ENCODE results near the gene CALML6. TPM values are rescaled to one million over a fixed set of nuclear protein-coding genes. Genes with fewer than 3 reads are reported as not detected.
A peak's percentile ranks its signal among the peaks of the same experiment; 100 is the strongest.

Gene CALML6
- total RNA-seq, 1 experiment from 2014 or later = 1.5 TPM

- no peak overlapping the region for H3K4me3 ChIP-seq (ENCODE audit: low read depth in 2 of 2, low read length in 2 of 2)
- ATAC-seq = peak; percentile 36; the same call in 1 of the 2 replicates
- no peaks in the 10 kb centered on the region for H3K9me3 ChIP-seq (ENCODE audit: control insufficient read depth, insufficient read depth, low read depth, low read length)
- BruUV-seq (replicated peaks) = no TSS peak
- DNase-seq (ENCODE audit: low read depth, low spot score) = no peak
- H3K4me1 ChIP-seq (ENCODE audit: control insufficient read depth, insufficient read depth, low read length) = no peaks in the 10 kb centered on the region
- ChIA-PET POLR2A (interaction anchor here (0.6 kb wide), 1 partner anchor 98 kb away, joined by 9 read pairs; no protein-coding TSS in a partner anchor), CTCF (interaction anchor here (0.6 to 0.7 kb wide), 2 partner anchors 18 to 22 kb away, joined by 3 read pairs; no protein-coding TSS in a partner anchor)
- TF ChIP-seq, protein P1, sequence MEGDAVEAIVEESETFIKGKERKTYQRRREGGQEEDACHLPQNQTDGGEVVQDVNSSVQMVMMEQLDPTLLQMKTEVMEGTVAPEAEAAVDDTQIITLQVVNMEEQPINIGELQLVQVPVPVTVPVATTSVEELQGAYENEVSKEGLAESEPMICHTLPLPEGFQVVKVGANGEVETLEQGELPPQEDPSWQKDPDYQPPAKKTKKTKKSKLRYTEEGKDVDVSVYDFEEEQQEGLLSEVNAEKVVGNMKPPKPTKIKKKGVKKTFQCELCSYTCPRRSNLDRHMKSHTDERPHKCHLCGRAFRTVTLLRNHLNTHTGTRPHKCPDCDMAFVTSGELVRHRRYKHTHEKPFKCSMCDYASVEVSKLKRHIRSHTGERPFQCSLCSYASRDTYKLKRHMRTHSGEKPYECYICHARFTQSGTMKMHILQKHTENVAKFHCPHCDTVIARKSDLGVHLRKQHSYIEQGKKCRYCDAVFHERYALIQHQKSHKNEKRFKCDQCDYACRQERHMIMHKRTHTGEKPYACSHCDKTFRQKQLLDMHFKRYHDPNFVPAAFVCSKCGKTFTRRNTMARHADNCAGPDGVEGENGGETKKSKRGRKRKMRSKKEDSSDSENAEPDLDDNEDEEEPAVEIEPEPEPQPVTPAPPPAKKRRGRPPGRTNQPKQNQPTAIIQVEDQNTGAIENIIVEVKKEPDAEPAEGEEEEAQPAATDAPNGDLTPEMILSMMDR (IDR thresholded peaks at IDR 0.05) = no peak
- TF ChIP-seq, protein P2, sequence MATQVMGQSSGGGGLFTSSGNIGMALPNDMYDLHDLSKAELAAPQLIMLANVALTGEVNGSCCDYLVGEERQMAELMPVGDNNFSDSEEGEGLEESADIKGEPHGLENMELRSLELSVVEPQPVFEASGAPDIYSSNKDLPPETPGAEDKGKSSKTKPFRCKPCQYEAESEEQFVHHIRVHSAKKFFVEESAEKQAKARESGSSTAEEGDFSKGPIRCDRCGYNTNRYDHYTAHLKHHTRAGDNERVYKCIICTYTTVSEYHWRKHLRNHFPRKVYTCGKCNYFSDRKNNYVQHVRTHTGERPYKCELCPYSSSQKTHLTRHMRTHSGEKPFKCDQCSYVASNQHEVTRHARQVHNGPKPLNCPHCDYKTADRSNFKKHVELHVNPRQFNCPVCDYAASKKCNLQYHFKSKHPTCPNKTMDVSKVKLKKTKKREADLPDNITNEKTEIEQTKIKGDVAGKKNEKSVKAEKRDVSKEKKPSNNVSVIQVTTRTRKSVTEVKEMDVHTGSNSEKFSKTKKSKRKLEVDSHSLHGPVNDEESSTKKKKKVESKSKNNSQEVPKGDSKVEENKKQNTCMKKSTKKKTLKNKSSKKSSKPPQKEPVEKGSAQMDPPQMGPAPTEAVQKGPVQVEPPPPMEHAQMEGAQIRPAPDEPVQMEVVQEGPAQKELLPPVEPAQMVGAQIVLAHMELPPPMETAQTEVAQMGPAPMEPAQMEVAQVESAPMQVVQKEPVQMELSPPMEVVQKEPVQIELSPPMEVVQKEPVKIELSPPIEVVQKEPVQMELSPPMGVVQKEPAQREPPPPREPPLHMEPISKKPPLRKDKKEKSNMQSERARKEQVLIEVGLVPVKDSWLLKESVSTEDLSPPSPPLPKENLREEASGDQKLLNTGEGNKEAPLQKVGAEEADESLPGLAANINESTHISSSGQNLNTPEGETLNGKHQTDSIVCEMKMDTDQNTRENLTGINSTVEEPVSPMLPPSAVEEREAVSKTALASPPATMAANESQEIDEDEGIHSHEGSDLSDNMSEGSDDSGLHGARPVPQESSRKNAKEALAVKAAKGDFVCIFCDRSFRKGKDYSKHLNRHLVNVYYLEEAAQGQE (IDR thresholded peaks at IDR 0.05; ENCODE audit: insufficient read depth in 1 of 2, low read depth in 2 of 2, low read length in 1 of 2) = no peak
- TF ChIP-seq POLR2AphosphoS5 (IDR thresholded peaks at IDR 0.05; ENCODE audit: low read depth, low read length) (no peak), SIN3A (IDR thresholded peaks at IDR 0.05; ENCODE audit: borderline replicate concordance, insufficient read depth, low read depth, low read length) (no peak), TCF7L2 (IDR thresholded peaks at IDR 0.05; ENCODE audit: low read depth, low read length) (no peak)
- H3K27ac ChIP-seq (ENCODE audit: low read length) = no peak overlapping the region
- H3K27me3 ChIP-seq (ENCODE audit: control insufficient read depth, insufficient read depth, low read length) = no peaks in the 10 kb centered on the region
- intact Hi-C loops (cut with micrococcal nuclease; ENCODE audit: unreplicated experiment) (no loop called here), in situ Hi-C loops (cut with HindIII; ENCODE audit: low pct_unique_long_range_greater_than_20kb, low sequenced_read_pairs) (no loop called here)
- H3K36me3 ChIP-seq (ENCODE audit: control insufficient read depth, insufficient read depth, low read length) = no peaks in the 10 kb centered on the region
These were observed 10.6 kb downstream of the CALML6 start for GRCh38 chr1:1925437-1926345.

- CTCF ChIA-PET = interaction anchor here (0.6 to 0.7 kb wide), 2 partner anchors 18 to 22 kb away, joined by 3 read pairs; no protein-coding TSS in a partner anchor
- no peak overlapping the region for H3K27ac ChIP-seq (ENCODE audit: low read length)
- H3K27me3 ChIP-seq (ENCODE audit: control insufficient read depth, insufficient read depth, low read length) = no peaks in the 10 kb centered on the region
- intact Hi-C loops (cut with micrococcal nuclease; ENCODE audit: unreplicated experiment) (no loop called here), in situ Hi-C loops (cut with HindIII; ENCODE audit: low pct_unique_long_range_greater_than_20kb, low sequenced_read_pairs) (no loop called here)
- POLR2A ChIA-PET = no interaction called here
- DNase-seq (ENCODE audit: low read depth, low spot score) (no peak), ATAC-seq (no peak)
- TF ChIP-seq SIN3A (IDR thresholded peaks at IDR 0.05; ENCODE audit: borderline replicate concordance, insufficient read depth, low read depth, low read length) = no peak
- TF ChIP-seq, protein P1 (IDR thresholded peaks at IDR 0.05) = no peak
- TF ChIP-seq, protein P2 (IDR thresholded peaks at IDR 0.05; ENCODE audit: insufficient read depth in 1 of 2, low read depth in 2 of 2, low read length in 1 of 2) = no peak
- no peak for TF ChIP-seq TCF7L2 (IDR thresholded peaks at IDR 0.05; ENCODE audit: low read depth, low read length)
- TF ChIP-seq POLR2AphosphoS5 (IDR thresholded peaks at IDR 0.05; ENCODE audit: low read depth, low read length) = no peak
- H3K36me3 ChIP-seq (ENCODE audit: control insufficient read depth, insufficient read depth, low read length) = no peaks in the 10 kb centered on the region
- no peak overlapping the region for H3K4me3 ChIP-seq (ENCODE audit: low read depth in 2 of 2, low read length in 2 of 2)
- no peaks in the 10 kb centered on the region for H3K9me3 ChIP-seq (ENCODE audit: control insufficient read depth, insufficient read depth, low read depth, low read length)
- no TSS peak for BruUV-seq (replicated peaks)
- H3K4me1 ChIP-seq (ENCODE audit: control insufficient read depth, insufficient read depth, low read length) = no peaks in the 10 kb centered on the region
These were observed 11.3 kb downstream of the CALML6 start for GRCh38 chr1:1926346-1926811.
